Prostate gland (tissue), 2 donors: ENCODE results near the gene ZFYVE27.

ENCODE experiments used
- POLR2A ChIP-seq: fragments of 450-650 bp; IDR thresholded peaks from one replicate; pipeline ENCODE4 v1.6.1; 2016; ENCODE audit warnings: antibody characterized with exemption, mild to moderate bottlenecking
- TF ChIP-seq, protein P1 (sequence below), 4 experiments: fragments of 200-600 bp in 2 of 4; fragments of 450-650 bp in 2 of 4; sonication (generic) in 2 of 4; IDR thresholded peaks; 1 replicate in 3 of 4; 2 replicates in 1 of 4; pipeline ENCODE4 v1.5.1; 2016 to 2019; ENCODE audit warnings: antibody characterized with exemption in 4 of 4, mild to moderate bottlenecking in 2 of 4, moderate library complexity in 2 of 4

- TF ChIP-seq, protein P1, sequence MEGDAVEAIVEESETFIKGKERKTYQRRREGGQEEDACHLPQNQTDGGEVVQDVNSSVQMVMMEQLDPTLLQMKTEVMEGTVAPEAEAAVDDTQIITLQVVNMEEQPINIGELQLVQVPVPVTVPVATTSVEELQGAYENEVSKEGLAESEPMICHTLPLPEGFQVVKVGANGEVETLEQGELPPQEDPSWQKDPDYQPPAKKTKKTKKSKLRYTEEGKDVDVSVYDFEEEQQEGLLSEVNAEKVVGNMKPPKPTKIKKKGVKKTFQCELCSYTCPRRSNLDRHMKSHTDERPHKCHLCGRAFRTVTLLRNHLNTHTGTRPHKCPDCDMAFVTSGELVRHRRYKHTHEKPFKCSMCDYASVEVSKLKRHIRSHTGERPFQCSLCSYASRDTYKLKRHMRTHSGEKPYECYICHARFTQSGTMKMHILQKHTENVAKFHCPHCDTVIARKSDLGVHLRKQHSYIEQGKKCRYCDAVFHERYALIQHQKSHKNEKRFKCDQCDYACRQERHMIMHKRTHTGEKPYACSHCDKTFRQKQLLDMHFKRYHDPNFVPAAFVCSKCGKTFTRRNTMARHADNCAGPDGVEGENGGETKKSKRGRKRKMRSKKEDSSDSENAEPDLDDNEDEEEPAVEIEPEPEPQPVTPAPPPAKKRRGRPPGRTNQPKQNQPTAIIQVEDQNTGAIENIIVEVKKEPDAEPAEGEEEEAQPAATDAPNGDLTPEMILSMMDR (IDR thresholded peaks at IDR 0.05) = no peak
- TF ChIP-seq POLR2A = no peak
These were observed 13.9 kb upstream of the ZFYVE27 start for GRCh38 chr10:97723001-97723400.
